Measurements from ENCODE around the gene FAM72D.
"Not testable (repeated sequence)": the region's sequence is repeated elsewhere in the genome, so short reads cannot be mapped to it uniquely, and the experiment has no call there.

The FAM72D gene

DNA sequence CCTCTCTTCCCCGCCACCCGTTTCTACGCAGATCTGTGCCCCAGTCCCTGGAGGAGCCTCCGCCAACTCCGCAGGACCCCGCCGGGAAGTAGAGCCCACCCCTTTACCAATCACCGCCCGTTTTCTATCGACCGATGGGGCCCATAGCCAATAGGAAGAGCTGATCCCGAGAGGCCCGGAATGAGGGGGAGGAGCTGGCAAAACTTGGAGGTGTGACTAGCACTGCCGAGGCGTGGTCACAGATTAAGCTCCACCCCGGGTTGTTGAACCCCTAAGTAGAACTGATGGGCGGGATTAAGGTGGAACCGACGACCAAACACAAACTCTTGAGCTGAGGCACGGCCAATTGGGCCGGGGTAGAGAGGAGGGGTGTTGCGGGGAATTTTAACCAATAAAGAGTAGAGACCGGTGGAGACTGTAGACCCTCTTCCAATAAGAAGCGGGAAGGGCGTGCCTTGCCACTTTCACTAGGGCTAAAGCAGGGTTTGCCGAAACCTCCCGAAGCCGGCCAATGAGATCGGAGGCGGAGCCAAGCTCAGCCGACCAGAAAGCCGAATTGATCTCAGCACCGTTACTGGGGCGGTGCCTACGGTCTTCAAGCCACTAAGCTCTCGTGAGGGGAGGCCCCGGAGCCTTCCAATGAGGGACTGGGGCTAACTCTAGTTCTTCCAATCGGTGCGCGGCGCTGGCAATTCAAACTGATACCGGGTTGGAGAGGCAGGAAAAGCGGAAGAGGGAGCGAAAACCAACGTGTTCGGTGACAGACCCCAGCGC lies at the start of gene FAM72D, which contains the start of gene SRGAP2B:
FAM72D (plus strand) TSS at position 691 of the 774 bp plus-strand sequence. CDS start 874 bp downstream, outside the sequence.
SRGAP2B (minus strand) TSS at position 45 of the 774 bp plus-strand sequence. CDS start 2,427 bp downstream, outside the sequence.
- DNase-seq (ENCODE audit: low read depth in 2 of 2), result not testable (repeated sequence)

DNA sequence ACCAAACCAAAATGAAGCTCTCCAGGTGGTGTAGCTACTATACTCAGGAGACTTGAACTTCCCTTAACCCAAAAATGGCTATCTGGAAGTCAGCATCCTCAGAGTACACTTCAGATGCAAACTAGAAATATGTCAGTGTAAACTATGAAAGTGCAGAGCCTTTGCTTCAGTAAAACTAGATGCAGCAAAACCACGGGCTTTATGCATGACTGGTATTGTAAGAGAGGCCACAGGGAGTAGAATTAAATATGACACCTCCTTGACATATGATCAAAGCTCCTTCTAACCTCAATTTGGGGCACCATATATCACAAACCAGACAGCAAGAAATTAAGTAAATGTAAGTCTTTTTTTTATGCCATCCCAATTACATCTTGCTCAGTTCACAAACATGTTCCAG lies 48.2 kb upstream of the FAM72D start:
- not testable (repeated sequence) for DNase-seq (ENCODE audit: low read depth in 2 of 2)

DNA sequence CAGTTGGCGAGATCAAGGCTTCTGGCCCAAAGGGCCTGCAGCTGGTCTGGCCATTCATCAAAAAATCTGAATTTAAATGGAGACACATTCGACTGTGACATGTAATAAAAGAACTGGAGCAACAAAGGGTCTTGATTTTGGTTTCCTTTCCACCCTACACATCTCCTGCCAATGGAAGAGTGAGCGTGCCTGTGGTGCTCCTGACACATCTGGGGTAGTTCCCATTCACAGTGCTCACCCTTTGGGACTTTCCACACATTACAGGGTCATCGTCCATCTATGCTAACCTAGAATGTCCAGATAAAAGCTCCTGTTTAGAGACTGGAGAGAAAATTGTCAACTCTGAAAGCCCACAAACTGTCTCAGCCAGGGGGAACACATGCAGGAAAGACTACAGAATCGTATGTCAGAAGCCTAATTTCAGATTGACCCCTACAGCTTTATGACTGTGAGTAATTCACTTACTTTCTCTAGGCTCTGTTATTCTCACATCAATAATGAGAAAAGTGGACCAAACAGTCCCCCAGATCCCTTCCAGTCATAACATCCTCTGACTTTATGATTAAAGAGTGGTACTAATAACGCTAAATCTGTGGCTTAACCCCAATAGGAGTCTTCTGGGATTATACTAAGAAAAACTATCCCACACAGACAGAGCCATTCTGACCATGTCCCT lies 47.5 kb upstream of the FAM72D start:
- DNase-seq (ENCODE audit: low read depth in 2 of 2), result not testable (repeated sequence)

DNA sequence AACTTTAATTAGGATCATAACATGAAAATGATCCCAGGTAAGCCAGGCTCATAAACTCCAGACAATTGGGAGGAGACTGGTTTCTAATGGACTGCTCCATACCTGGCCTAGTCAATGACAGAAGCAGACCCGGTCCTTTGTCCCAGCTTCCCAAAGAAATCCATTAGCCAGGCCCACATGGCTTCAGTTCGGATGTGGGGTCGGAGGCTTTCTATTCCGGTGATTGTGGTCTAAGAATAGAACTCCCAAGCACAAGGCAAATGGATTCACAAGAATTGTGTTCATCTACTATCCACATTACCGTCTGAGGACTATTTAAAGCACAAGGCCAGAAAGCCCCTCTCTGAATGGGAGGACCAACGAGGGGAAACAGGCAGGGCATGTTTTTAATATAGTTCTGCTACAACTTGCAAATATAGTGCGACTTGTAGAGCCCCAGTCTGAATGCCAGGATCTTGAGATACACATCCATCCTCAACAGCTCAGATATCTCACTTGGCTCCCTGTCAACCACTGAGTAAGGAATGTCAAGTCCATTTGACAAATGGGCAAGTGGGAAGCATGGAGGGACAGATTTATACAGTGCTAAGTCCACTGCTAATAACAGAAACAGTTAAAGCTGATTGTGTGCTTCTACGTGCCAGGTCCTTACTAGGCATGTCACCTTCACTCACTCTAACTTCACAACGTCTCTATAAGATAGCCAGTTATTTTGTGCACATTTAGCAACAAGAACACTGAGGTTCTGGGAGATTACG lies 43.6 kb upstream of the FAM72D start:
- not testable (repeated sequence) for DNase-seq (ENCODE audit: low read depth in 2 of 2)

DNA sequence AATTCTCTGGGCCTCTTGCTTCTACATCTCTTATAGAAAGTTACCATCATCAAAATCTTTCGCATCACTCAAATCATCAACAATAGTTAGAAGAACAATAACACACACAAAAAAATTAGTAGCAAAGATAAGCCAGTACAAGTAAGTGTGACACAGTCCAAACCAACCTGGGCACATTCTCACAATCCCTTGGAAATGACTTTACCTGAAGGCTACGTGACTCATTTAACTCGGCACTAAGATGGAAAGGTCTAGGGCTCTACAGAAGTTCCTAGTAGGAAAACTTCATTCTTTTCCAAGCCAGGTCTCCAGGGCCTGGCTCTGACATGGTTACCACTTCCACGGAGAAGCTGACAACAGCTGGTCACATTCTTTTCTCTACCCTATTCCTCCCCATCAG lies 42.3 kb upstream of the FAM72D start:
- not testable (repeated sequence) for DNase-seq (ENCODE audit: low read depth in 2 of 2)

DNA sequence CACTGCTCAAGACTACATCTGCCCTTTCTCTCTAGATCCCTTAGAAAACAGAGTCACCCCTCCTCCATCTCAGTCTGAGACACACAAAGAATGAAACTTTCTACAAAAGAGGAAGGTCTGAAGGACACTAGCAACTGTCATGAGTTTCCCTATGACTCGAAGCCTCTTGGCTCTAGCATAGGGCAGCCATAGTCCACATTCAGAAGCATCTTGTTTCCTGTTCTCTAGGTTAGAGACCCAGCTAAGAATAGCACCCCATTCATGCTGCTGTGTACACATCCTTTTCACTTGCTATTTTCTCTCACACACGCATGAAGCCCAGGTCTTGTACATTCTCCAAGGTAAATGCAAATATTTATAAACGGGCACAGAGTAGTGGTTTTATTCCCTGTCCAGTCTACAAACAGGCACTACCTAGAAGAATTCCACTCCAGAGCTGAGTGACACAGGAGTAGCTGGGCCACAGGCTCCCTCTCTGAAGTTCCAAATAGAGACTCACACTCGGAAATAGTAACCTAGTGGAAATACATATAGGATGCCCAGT lies 40.5 kb upstream of the FAM72D start:
- not testable (repeated sequence) for DNase-seq (ENCODE audit: low read depth in 2 of 2)

DNA sequence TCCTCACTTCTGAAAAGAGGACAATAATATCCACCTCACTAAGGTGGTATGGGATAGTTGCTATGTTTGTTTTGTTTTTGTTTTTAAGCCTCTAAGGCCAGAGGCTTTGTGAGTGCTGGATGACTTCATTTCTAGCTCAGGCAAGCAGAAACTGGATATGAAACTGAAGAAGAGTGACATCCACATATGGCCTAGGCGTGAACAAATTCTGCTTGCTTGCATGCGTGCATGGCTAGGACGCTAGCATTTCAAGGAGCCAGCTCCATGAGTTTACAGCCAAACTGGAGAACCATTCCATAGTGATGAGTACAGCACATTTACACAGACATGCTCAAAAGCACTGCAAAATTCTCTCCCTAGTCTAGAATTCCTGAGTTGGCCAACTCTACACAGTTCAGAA lies 37.6 kb upstream of the FAM72D start:
- not testable (repeated sequence) for DNase-seq (ENCODE audit: low read depth in 2 of 2)

DNA sequence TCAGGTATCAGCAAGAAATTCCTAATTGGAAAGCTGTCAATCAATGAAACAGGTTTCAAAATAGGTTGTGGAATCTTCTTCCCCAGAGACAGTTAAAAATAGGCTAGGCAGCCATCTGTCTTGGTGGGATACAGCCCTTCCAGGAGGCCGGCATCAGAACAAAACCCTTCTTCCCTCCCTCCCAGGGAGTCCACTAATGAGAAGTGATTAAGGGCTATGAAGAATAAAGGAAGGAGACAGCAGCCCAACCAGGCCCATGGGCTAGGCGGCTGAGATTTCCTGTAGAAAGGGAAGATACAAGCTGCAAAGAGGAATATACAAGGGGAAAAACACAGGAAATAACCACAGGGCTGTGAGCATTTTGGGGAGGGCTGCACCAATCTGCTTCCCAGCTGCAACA lies 32.5 kb upstream of the FAM72D start:
- DNase-seq (ENCODE audit: low read depth in 2 of 2), result not testable (repeated sequence)

DNA sequence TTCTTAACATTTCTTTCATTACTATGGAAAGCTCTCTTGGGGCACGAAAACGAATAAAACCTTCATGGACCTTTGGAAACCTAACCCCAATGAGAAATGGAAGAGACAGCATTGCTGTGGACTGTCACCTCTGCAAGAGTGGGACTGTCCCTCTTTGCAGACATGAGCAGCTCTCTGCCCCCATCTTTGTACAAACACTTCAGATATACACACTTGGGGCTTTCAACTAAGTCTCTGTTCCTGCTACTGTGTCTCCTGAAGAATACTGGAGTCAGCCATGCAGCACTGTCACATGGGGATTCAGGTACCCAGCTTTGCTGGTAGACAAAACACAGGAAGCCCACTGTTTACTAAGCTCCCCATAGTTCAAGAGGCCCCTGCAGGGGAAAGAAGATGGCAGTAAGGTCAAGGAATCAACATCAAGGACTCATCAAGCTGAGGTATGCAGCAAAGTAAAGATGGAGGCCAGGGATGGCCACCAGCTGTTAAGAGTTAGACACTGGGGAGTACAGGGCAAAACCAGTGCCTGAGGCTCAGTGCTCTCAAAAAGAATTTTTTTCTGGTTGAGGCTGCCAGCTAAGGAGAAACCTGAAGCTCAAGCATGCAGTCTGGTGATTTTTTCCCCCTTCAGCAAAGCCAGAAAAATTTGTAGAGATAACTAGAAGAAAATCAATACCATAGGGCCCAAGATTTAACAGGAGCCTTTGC lies 31.7 kb upstream of the FAM72D start:
- DNase-seq (ENCODE audit: low read depth in 2 of 2), result not testable (repeated sequence)

DNA sequence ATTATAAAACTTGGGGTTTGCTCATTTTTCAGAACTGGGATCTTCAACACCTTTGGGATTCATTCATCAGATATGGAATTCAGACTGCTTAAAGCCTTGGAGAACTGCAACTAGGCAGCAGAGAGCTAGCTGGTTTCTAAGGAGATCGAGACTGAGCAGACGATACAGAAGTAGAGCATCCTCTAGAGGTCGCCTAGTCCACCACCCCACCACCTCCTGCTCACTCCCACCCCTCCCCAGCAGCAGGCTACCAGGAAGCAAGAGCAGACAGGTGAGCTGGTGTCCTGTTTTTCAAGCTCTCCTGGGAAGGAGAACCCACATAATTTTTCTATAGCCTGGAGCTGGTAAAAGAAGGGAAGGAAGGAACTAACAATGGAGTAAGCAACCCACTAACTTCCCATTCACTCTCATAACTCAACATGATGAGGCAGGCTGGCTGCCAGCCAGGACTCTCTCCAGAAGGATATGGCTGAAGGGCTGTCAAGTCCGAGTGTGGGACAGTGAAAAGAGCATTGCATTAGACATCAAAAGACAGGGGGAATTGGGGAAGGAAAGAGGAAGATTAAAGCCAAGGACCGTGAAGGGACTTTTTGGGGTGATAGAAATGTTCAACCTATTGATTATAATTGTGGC lies 30.5 kb upstream of the FAM72D start:
- not testable (repeated sequence) for DNase-seq (ENCODE audit: low read depth in 2 of 2)

DNA sequence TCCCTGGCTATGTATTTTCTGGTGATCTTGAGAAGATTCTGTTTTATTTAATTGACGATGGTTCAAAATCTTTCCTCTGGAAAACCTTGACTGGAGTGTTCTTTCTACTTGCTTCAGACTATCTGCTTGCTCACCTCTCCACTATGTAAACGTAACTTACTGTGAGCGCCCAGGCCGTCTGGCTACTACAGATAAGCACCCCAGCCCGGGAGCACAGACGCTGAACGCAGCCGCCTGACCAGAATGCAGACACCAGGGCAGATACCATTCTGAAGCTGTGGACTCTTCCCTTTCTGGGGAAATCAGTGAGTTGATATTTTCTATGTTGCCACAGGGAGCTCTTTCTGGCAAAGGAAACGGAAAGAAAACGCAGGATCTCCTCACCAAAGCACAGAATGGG lies 29.3 kb upstream of the FAM72D start:
- not testable (repeated sequence) for DNase-seq (ENCODE audit: low read depth in 2 of 2)

DNA sequence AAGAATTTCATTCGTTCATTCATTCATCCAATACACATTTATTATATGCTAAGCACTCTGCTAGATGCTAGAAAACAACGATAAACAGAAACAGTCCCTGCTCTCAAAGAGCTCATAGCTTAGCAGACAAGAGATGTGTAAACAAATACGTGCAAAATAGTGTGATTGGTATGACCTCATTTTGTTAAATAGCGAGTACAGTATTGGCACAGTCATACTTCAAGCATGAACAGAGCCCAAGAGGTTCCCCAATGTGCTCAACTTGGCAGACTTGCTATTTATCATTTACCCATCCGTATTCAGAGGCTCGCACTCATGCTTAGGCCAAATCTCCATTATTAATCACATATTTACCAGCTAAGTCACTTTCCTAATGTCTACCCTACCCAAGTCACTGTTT lies 24.2 kb upstream of the FAM72D start:
- DNase-seq (ENCODE audit: low read depth in 2 of 2), result not testable (repeated sequence)

DNA sequence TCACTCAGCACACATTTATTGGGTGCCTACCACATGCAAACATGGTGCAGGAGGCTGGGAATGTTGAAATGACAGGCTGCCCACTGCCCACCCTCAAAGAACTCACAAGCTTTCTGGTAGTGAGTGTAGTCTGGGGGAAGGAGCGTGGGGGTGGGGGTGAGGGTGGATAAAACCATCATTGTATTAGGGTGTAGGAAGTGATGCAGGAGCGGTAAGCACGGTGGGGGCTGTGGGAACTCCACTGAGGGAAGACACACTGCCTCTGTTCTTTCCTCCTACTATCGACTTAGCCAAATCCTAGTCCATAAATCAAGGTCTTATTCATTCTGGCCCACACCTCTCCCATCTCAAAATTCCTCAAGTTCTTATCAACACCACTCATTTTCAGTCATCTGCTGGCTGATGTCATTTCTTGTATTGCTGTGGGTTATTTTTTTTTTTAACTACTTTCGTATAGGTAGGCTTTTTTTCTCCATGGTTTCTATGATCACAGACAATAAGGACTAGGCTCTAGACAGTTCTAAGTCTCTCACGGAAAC lies 21.7 kb upstream of the FAM72D start:
- not testable (repeated sequence) for DNase-seq (ENCODE audit: low read depth in 2 of 2)

DNA sequence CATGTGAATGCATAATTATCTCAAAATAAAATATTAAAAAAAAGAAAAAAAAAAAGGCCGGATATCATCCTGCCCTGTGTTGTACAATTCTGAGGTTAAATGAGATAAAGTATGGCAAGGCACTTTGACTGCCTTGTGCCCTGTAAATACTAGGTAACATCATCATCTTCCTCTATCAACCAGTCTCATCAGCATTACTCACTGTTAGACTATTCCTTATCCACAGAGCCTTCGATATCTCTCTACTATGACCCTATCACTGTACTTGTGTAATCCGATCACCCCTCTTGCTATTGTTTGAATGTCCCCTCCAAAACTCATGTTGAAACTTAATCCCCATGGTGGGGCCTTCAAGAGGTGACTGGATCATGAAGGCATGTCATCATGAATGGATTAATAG lies 18.9 kb upstream of the FAM72D start:
- DNase-seq (ENCODE audit: low read depth in 2 of 2), result not testable (repeated sequence)

DNA sequence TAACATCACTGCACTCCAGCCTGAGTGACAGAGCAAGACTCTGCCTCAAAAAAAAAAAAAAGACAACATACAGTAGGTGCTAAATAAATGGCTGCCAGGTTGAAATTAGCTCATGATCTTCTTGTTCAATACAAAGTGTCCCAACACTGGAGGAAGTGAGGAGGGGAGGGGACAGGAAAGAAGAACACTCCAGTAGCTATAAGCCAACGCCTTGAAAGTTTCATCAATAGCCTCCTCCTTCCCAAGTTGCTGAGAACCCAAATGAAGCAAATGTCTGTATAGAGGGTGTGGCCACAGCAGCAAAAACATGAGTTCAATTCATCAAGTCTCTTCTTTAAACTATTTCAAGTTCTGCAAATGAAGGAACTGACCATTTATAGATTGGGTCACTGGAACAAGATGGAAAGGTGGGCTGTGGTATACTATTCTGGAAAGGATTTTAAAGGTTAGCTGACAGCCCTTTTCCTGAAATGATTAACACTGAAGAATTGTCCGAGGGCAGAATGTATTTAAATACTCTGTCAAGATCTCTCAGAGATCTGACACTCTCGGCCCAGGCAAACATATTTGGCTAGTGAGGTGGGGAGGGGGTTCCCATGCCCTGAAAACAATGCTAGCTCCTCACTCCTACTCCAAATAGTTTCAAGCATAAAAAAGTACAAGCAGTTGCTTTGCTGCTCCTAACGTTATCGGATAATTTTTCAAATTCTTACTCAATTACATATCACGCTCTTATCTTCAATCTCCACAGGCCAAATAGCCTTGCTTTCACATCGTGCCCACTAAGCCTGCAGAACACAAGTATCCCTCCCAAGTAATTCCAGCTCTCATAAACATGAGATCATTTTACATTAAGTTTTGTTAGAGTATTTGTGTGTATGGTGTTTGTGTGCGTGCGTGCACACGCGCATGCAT lies 17.6 kb upstream of the FAM72D start:
- not testable (repeated sequence) for DNase-seq (ENCODE audit: low read depth in 2 of 2)

DNA sequence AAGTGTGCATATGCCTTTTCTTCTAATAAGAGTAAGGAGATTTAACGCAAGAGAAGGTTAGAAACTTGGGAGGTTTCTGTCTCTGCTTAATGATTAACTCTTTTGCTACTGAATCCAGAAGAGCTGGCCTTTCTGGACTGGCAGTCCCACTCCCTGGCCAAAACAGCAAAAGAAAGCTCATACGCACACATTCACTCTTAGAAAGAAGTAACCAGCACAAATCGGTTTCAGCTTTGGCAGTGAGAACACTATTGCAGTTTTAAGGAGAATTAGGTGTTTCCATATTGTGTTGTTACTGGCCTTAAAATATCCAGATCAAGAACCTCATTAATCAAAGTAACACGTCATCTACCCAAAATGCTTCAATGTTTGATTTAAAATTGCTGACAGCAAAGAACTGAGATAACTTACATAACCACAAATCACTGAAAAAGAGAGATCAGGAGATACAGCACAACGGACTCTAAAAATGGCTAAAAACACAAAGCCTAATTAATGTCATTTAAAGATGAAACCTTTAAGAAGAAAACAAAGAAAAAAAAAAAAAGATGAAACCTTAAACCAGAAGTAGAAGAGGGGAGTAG lies 16.9 kb upstream of the FAM72D start:
- DNase-seq (ENCODE audit: low read depth in 2 of 2), result not testable (repeated sequence)

DNA sequence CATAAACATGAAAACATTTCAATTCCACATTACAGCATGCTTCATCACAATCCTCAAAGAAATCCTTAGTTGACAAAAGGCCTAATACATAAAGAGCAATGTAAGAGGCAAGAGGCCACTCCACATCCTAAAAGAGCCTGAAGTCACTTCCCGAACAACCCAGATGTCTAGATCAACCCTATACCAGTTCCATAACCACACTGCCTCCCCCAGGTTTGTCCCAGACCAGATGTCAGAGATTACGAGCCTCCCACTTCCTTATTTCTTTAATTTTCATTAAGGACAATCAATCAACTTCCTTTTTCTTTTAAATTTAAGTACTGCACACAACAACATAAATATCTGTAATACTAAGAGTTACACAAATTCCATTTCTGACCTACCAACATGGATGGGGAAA lies 16.0 kb upstream of the FAM72D start:
- DNase-seq (ENCODE audit: low read depth in 2 of 2), result not testable (repeated sequence)

DNA sequence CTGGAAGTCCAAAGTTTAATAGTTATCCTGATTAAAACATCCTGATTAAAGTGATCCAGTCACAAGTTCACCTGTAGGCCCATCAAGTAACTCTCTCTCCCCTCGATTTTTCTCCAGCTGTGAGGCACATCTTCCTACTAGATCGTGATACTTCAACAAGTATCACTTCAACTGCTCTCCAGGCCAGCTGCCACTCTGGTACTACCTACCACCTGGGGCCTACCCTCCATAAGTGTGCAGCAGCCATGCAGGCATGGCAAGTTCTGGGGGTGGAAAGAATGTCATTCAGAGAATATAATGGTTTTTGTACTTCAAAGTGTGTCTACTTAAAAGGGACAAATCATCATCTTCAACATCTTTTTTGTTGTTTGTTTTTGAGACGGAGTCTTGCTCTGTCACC lies 15.6 kb upstream of the FAM72D start:
- DNase-seq (ENCODE audit: low read depth in 2 of 2), result not testable (repeated sequence)

Measured in stimulated activated CD8-positive, alpha-beta memory T cell treated with anti-CD3 and anti-CD28 coated beads, Interleukin-7, amount 100 ng/mL, for 4 hours (primary cell).